HL-60 (cell line): ENCODE results near the gene DIDO1.

ENCODE experiments used
- DNase-seq, 2 experiments: peaks; one replicate each; pipeline ENCODE4 v3.0.0-alpha.2; 2010 to 2020; ENCODE audit warnings: low read depth in 1 of 2, low spot score in 1 of 2
- H3K27ac ChIP-seq: fragments of 250-450 bp; sonication (Bioruptor Pico); replicated peaks from 2 replicates; pipeline ENCODE4 v1.5.1; 2020; ENCODE audit warnings: mild to moderate bottlenecking, moderate library complexity
- H3K27me3 ChIP-seq: fragments of 250-450 bp; sonication (Bioruptor Pico); 2 replicates; pipeline ENCODE4 v1.5.1; 2021; ENCODE audit warnings: mild to moderate bottlenecking, moderate library complexity; ENCODE audit not compliant: insufficient read depth, poor library complexity, severe bottlenecking
- H3K4me3 ChIP-seq: replicated peaks from 2 replicates; pipeline ENCODE4 v1.5.1; 2011; ENCODE audit warnings: mild to moderate bottlenecking, control low read depth, low read length; ENCODE audit not compliant: insufficient read depth
- CTCF ChIP-seq: IDR thresholded peaks from one replicate; pipeline ENCODE4 v1.5.1; 2011; ENCODE audit warnings: low read length, control low read depth, inconsistent platforms; ENCODE audit not compliant: insufficient read depth
- GABPA ChIP-seq: IDR thresholded peaks from 2 replicates; pipeline ENCODE4 v1.6.1; 2012; ENCODE audit warnings: low read depth
- POLR2AphosphoS5 ChIP-seq: IDR thresholded peaks from 2 replicates; pipeline ENCODE4 v1.6.1; 2012; ENCODE audit warnings: low read depth
- REST ChIP-seq: IDR thresholded peaks from 2 replicates; pipeline ENCODE4 v1.6.1; 2012; ENCODE audit warnings: low read depth; ENCODE audit not compliant: insufficient replicate concordance
- SPI1 ChIP-seq: IDR thresholded peaks from 2 replicates; pipeline ENCODE4 v1.6.1; 2012; ENCODE audit warnings: low read depth, mild to moderate bottlenecking, borderline replicate concordance

The DIDO1 gene

GRCh38 chr20:62832951-62833391 is 93.3 kb downstream of the DIDO1 start:
- DNase-seq: peak in 1 of 2 experiments; percentile 57
- peak overlapping the region; percentile 71 for H3K27ac ChIP-seq
- no peak for TF ChIP-seq GABPA
- TF ChIP-seq CTCF: no peak
- TF ChIP-seq POLR2AphosphoS5: no peak; the same call in 1 of the 2 replicates
- TF ChIP-seq SPI1: peak; percentile 7; the same call in 1 of the 2 replicates
- TF ChIP-seq REST: no peak
- peak overlapping the region; percentile 37 for H3K4me3 ChIP-seq
- no peaks in the 10 kb centered on the region for H3K27me3 ChIP-seq

GRCh38 chr20:62832212-62832922 is 93.9 kb downstream of the DIDO1 start:
- TF ChIP-seq GABPA (no peak), POLR2AphosphoS5 (peak; percentile 18; the same call in 1 of the 2 replicates), SPI1 (peak; percentile 81), REST (no peak), CTCF (no peak)
- Histone ChIP-seq H3K27me3 (no peaks in the 10 kb centered on the region), H3K4me3 (peak overlapping the region; percentile 37), H3K27ac (peak overlapping the region; percentile 71)
- DNase-seq: peak; percentile 84 to 98

GRCh38 chr20:62831854-62832211 is 94.5 kb downstream of the DIDO1 start:
- no peak overlapping the region for H3K4me3 ChIP-seq
- no peak for TF ChIP-seq SPI1
- no peak for TF ChIP-seq CTCF
- no peak for TF ChIP-seq REST
- no peak for TF ChIP-seq GABPA
- no peak for TF ChIP-seq POLR2AphosphoS5
- H3K27ac ChIP-seq: peak overlapping the region; percentile 71
- H3K27me3 ChIP-seq: no peaks in the 10 kb centered on the region
- no peak for DNase-seq
